CD4-positive, alpha-beta T cell (primary cell): ENCODE data around the gene S100A13. TPM values are rescaled to one million over a fixed set of nuclear protein-coding genes. Genes with fewer than 3 reads are reported as not detected.

Source experiments
- ATAC-seq: fragments of 200-7000 bp; cut with Tn5 transposase; one replicate; pipeline ENCODE4 v1.10.0; 2022; ENCODE audit warnings: mild to moderate bottlenecking; ENCODE audit not compliant: poor library complexity
- CTCF ChIA-PET: fragments of 350-600 bp; sonication (Branson Sonifier 250); formaldehyde crosslinking; loops from one replicate; lab custom pipeline; 2021; ENCODE audit warnings: antibody characterized with exemption, inconsistent platforms; lab: Charles Lee
- POLR2A ChIA-PET: fragments of 350-600 bp; sonication (Branson Sonifier 250); formaldehyde crosslinking; loops from one replicate; lab custom pipeline; 2021; ENCODE audit warnings: antibody characterized with exemption, inconsistent platforms; lab: Charles Lee
- DNase-seq, 14 experiments: peaks; one replicate each; pipeline ENCODE4 v3.0.0-alpha.2; 2013 to 2020; ENCODE audit warnings: mixed read lengths in 2 of 14
- H3K27ac ChIP-seq, 2 donors: one replicate each; pipeline versions ENCODE4 v1.5.1 to v1.7.0; 2013; ENCODE audit warnings: low read length in 2 of 2, low read depth in 1 of 2, mild to moderate bottlenecking in 1 of 2
- H3K27me3 ChIP-seq, 2 experiments: 1 replicate in 1 of 2; 2 replicates in 1 of 2; pipeline versions ENCODE4 v1.6.1 to v1.7.0; 2013; ENCODE audit warnings: low read length in 2 of 2, control low read depth in 1 of 2, mild to moderate bottlenecking in 1 of 2, moderate library complexity in 1 of 2; ENCODE audit not compliant: insufficient read depth in 2 of 2, control insufficient read depth in 1 of 2
- H3K36me3 ChIP-seq: one replicate; pipeline ENCODE4 v1.6.1; 2013; ENCODE audit warnings: low read length, control low read depth; ENCODE audit not compliant: insufficient read depth
- H3K4me1 ChIP-seq: one replicate; pipeline ENCODE4 v1.6.1; 2013; ENCODE audit warnings: low read length, control low read depth; ENCODE audit not compliant: insufficient read depth
- H3K4me3 ChIP-seq: one replicate; pipeline ENCODE4 v1.5.1; 2013; ENCODE audit warnings: mild to moderate bottlenecking, low read length, moderate library complexity
- H3K9me3 ChIP-seq, 2 experiments: 1 replicate in 1 of 2; 2 replicates in 1 of 2; pipeline versions ENCODE4 v1.6.1 to v1.7.0; 2013; ENCODE audit warnings: low read length in 2 of 2, mild to moderate bottlenecking in 2 of 2, control low read depth in 1 of 2, moderate library complexity in 1 of 2; ENCODE audit not compliant: control insufficient read depth in 1 of 2, insufficient read depth in 1 of 2
- H3K27ac Mint-ChIP-seq: one replicate; pipeline ENCODE4 v1.8.0; 2020; ENCODE audit warnings: mixed read lengths
- H3K27me3 Mint-ChIP-seq: one replicate; pipeline ENCODE4 v1.8.0; 2021; ENCODE audit warnings: mixed read lengths
- H3K36me3 Mint-ChIP-seq: one replicate; pipeline ENCODE4 v1.8.0; 2021; ENCODE audit warnings: low read depth, mixed read lengths
- H3K4me1 Mint-ChIP-seq: one replicate; pipeline ENCODE4 v1.8.0; 2021; ENCODE audit warnings: low read depth, mixed read lengths
- H3K4me3 Mint-ChIP-seq: one replicate; pipeline ENCODE4 v1.8.0; 2020; ENCODE audit warnings: mild to moderate bottlenecking, mixed read lengths
- H3K9me3 Mint-ChIP-seq: one replicate; pipeline ENCODE4 v1.8.0; 2020; ENCODE audit warnings: mixed read lengths
- CTCF ChIP-seq: fragments of 200-600 bp; IDR thresholded peaks from one replicate; pipeline ENCODE4 v1.8.0; 2022; ENCODE audit warnings: antibody characterized with exemption, mild to moderate bottlenecking
- intact Hi-C, 2 experiments: fragments of 100-400 bp; cut with DNase I in 1 of 2; cut with micrococcal nuclease in 1 of 2; formaldehyde crosslinking; loops; one replicate each; pipeline versions ENCODE4 v1.15.1 to v1.9.0; 2023 to 2025; cut with DNase I, micrococcal nuclease
- total RNA-seq, 174 experiments: library from RNA in 2 of 174; stranded (reverse) in 2 of 174; gene quantifications; one replicate each; pipeline ENCODE4 v1.2.3 and lab custom pipeline; 2021 to 2026

The S100A13 gene
- total RNA-seq, 2 experiments from 2014 or later = 2.1 to 2.8 TPM

DNA sequence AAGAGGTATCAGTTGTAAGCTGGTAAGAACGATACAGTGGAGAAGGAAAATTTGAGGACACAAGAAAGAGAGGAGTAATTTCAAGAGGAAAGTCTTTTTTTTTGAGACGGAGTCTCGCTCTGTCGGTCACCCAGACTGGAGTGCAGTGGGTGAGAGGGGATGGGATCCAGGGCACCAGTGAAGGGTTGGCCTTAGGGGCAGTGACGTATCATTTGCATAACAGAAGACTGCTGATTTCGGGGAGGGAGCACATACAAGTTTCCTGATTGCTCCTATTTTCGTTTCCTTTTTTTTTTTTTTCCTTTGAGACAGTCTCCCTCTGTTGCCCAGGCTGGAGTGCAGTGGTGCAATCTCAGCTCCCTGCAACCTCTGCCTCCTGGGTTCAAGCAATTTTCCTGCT, 4.2 kb downstream of the S100A13 start:
- no peak overlapping the region for H3K4me3 Mint-ChIP-seq
- Histone ChIP-seq H3K4me1 (peaks cover 6% of the 10 kb centered on the region), H3K36me3 (no peaks in the 10 kb centered on the region), H3K27ac (no peak overlapping the region), H3K27me3 (no peaks in the 10 kb centered on the region), H3K4me3 (no peak overlapping the region), H3K9me3 (no peaks in the 10 kb centered on the region)
- H3K27ac Mint-ChIP-seq = no peak overlapping the region
- H3K36me3 Mint-ChIP-seq = no peaks in the 10 kb centered on the region
- DNase-seq (no peak), ATAC-seq (no peak)
- intact Hi-C loops = no loop called here
- H3K27me3 Mint-ChIP-seq = no peaks in the 10 kb centered on the region
- ChIA-PET CTCF (interaction anchor here (1.4 kb wide), 1 partner anchor 113 kb away, joined by 4 read pairs; no protein-coding TSS in a partner anchor), POLR2A (no interaction called here)
- no peak for TF ChIP-seq CTCF
- H3K4me1 Mint-ChIP-seq = no peaks in the 10 kb centered on the region
- no peaks in the 10 kb centered on the region for H3K9me3 Mint-ChIP-seq

- Histone ChIP-seq H3K4me1 (peaks cover 7% of the 10 kb centered on the region), H3K36me3 (no peaks in the 10 kb centered on the region), H3K27ac (no peak overlapping the region), H3K4me3 (no peak overlapping the region), H3K9me3 (no peaks in the 10 kb centered on the region), H3K27me3 (no peaks in the 10 kb centered on the region)
- no peak overlapping the region for H3K27ac Mint-ChIP-seq
- ATAC-seq (no peak), DNase-seq (no peak)
- intact Hi-C loops = loop anchor here in 1 of 2 experiments (5.0 kb wide), 1 partner anchor 47 kb away; no protein-coding TSS in a partner anchor
- no peaks in the 10 kb centered on the region for H3K36me3 Mint-ChIP-seq
- no peak for TF ChIP-seq CTCF
- H3K27me3 Mint-ChIP-seq = no peaks in the 10 kb centered on the region
- ChIA-PET POLR2A (interaction anchor here (1.8 kb wide), 1 partner anchor 15 kb away, joined by 9 read pairs; the partner anchor contains the start of gene CHTOP), CTCF (no interaction called here)
- peaks cover 5% of the 10 kb centered on the region for H3K4me1 Mint-ChIP-seq
- no peaks in the 10 kb centered on the region for H3K9me3 Mint-ChIP-seq
- H3K4me3 Mint-ChIP-seq = no peak overlapping the region
Observed at GRCh38 chr1:153619171-153619570, 8.1 kb downstream of the S100A13 start.

DNA sequence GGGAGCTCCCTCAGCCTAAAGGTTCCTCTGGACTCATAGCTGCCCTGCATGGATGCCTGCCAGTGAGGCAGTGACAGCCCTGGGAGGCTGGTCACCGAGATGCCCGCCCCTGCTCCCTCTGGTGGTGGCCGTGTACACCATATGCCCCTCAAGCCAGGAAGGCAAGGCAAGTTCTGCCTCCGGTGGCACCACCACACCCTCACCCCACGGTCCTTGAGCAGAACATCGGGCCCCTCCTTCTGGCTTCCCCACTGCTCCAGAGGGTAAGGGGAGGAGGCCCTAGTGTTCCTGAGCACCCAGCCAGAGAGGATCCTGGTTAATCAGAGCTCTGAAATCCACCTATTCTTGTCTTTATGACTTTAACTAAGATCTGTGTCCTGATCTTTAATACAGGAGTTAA, 9.6 kb downstream of the S100A13 start:
- ATAC-seq = peak; percentile 86
- H3K36me3 Mint-ChIP-seq = no peaks in the 10 kb centered on the region
- no peaks in the 10 kb centered on the region for H3K9me3 ChIP-seq
- intact Hi-C loops = loop anchor here (1.0 to 5.0 kb wide), 3 partner anchors 45 to 107 kb away; no protein-coding TSS in a partner anchor
- H3K27me3 ChIP-seq = no peaks in the 10 kb centered on the region
- peaks cover 7% of the 10 kb centered on the region for H3K4me1 ChIP-seq
- H3K27ac Mint-ChIP-seq = no peak overlapping the region
- TF ChIP-seq CTCF = peak; percentile 60
- POLR2A ChIA-PET = interaction anchor here (1.8 kb wide), 1 partner anchor 16 kb away, joined by 9 read pairs; the partner anchor contains the start of gene CHTOP
- no peak overlapping the region for H3K27ac ChIP-seq
- H3K4me3 Mint-ChIP-seq = no peak overlapping the region
- peak in 12 of 14 experiments; percentile 38 to 86 (median 59) for DNase-seq
- no peaks in the 10 kb centered on the region for H3K36me3 ChIP-seq
- H3K9me3 Mint-ChIP-seq = no peaks in the 10 kb centered on the region
- CTCF ChIA-PET = interaction anchor here (1.3 to 1.5 kb wide), 2 partner anchors 9 to 107 kb away, joined by 3 read pairs; no protein-coding TSS in a partner anchor
- no peaks in the 10 kb centered on the region for H3K27me3 Mint-ChIP-seq
- H3K4me1 Mint-ChIP-seq = peaks cover 5% of the 10 kb centered on the region
- no peak overlapping the region for H3K4me3 ChIP-seq
